HUES64 (cell line): ENCODE results near the gene SYNE1.

Experiments used
- H3K27ac ChIP-seq: 2 replicates; pipeline ENCODE4 v1.7.0; 2013; ENCODE audit warnings: low read depth, low read length, inconsistent platforms
- H3K27me3 ChIP-seq: 2 replicates; pipeline ENCODE4 v1.6.1; 2013; ENCODE audit warnings: mild to moderate bottlenecking, low read length; ENCODE audit not compliant: insufficient read depth
- H3K36me3 ChIP-seq: 2 replicates; pipeline ENCODE4 v1.6.1; 2013; ENCODE audit warnings: mild to moderate bottlenecking, low read length; ENCODE audit not compliant: insufficient read depth
- H3K4me1 ChIP-seq: 2 replicates; pipeline ENCODE4 v1.6.1; 2013; ENCODE audit warnings: mild to moderate bottlenecking, low read length, moderate library complexity; ENCODE audit not compliant: insufficient read depth
- H3K4me3 ChIP-seq: 2 replicates; pipeline ENCODE4 v1.5.1; 2013; ENCODE audit warnings: mild to moderate bottlenecking, low read length, moderate library complexity
- H3K9ac ChIP-seq: 2 replicates; pipeline ENCODE4 v1.6.1; 2013; ENCODE audit warnings: mild to moderate bottlenecking, low read depth, low read length
- H3K9me3 ChIP-seq: 2 replicates; pipeline ENCODE4 v1.6.1; 2013; ENCODE audit warnings: low read depth, low read length; ENCODE audit not compliant: insufficient read depth
- WGBS: fragments of 150-250, 120-280 bp; methylation state at CpG from one replicate; pipeline ENCODE4 v1.1.7; 2013; ENCODE audit warnings: missing lambda C conversion rate; 5-methylcytosine and 5-hydroxymethylcytosine counted together

Gene SYNE1

GRCh38 chr6:152170702-152171667, 466.2 kb downstream of the SYNE1 start:
- Histone ChIP-seq H3K27me3 (no peaks in the 10 kb centered on the region), H3K9me3 (no peaks in the 10 kb centered on the region), H3K9ac (no peak overlapping the region), H3K36me3 (no peaks in the 10 kb centered on the region), H3K27ac (no peak overlapping the region), H3K4me3 (no peak overlapping the region), H3K4me1 (no peaks in the 10 kb centered on the region)
- 89% methylated on average over 13 of the region's 13 CpGs for WGBS

GRCh38 chr6:152170313-152170701, 466.9 kb downstream of the SYNE1 start:
- Histone ChIP-seq H3K9me3 (no peaks in the 10 kb centered on the region), H3K4me3 (no peak overlapping the region), H3K27me3 (no peaks in the 10 kb centered on the region), H3K27ac (no peak overlapping the region), H3K9ac (no peak overlapping the region), H3K4me1 (no peaks in the 10 kb centered on the region), H3K36me3 (no peaks in the 10 kb centered on the region)
- 88% methylated on average over 4 of the region's 4 CpGs for WGBS

- no peaks in the 10 kb centered on the region for H3K36me3 ChIP-seq
- H3K4me1 ChIP-seq: no peaks in the 10 kb centered on the region
- no peak overlapping the region for H3K27ac ChIP-seq
- WGBS: 92% methylated on average over 12 of the region's 13 CpGs
- H3K27me3 ChIP-seq: no peaks in the 10 kb centered on the region
- H3K9ac ChIP-seq: no peak overlapping the region
- no peaks in the 10 kb centered on the region for H3K9me3 ChIP-seq
- H3K4me3 ChIP-seq: no peak overlapping the region
Observed at GRCh38 chr6:152167641-152168603, 469.2 kb downstream of the SYNE1 start.

- H3K36me3 ChIP-seq: no peaks in the 10 kb centered on the region
- H3K27ac ChIP-seq: no peak overlapping the region
- H3K4me1 ChIP-seq: no peaks in the 10 kb centered on the region
- no peaks in the 10 kb centered on the region for H3K9me3 ChIP-seq
- no peak overlapping the region for H3K9ac ChIP-seq
- no peak overlapping the region for H3K4me3 ChIP-seq
- H3K27me3 ChIP-seq: no peaks in the 10 kb centered on the region
- WGBS: 96% methylated on average over 4 of the region's 5 CpGs
Observed at GRCh38 chr6:152166897-152167296, 470.3 kb downstream of the SYNE1 start.

- Histone ChIP-seq H3K4me1 (peaks cover 3% of the 10 kb centered on the region), H3K27me3 (no peaks in the 10 kb centered on the region), H3K9me3 (no peaks in the 10 kb centered on the region), H3K4me3 (no peak overlapping the region), H3K27ac (no peak overlapping the region), H3K9ac (no peak overlapping the region), H3K36me3 (no peaks in the 10 kb centered on the region)
- 89% methylated on average over 4 of the region's 4 CpGs for WGBS
Observed at GRCh38 chr6:152166497-152166896, 470.7 kb downstream of the SYNE1 start.

- WGBS: 92% methylated on average over 4 of the region's 5 CpGs
- Histone ChIP-seq H3K27me3 (no peaks in the 10 kb centered on the region), H3K36me3 (no peaks in the 10 kb centered on the region)
Observed at GRCh38 chr6:152164957-152165356, 472.2 kb downstream of the SYNE1 start.

GRCh38 chr6:152161501-152161900, 475.7 kb downstream of the SYNE1 start:
- H3K9me3 ChIP-seq: no peaks in the 10 kb centered on the region
- no peak overlapping the region for H3K27ac ChIP-seq
- H3K27me3 ChIP-seq: no peaks in the 10 kb centered on the region
- H3K4me1 ChIP-seq: peaks cover 3% of the 10 kb centered on the region
- no peaks in the 10 kb centered on the region for H3K36me3 ChIP-seq
- H3K9ac ChIP-seq: no peak overlapping the region
- no peak overlapping the region for H3K4me3 ChIP-seq

More at GRCh38 chr6:152164957-152165356, 472.2 kb downstream of the SYNE1 start:
- H3K4me1 ChIP-seq: peaks cover 3% of the 10 kb centered on the region
- H3K9me3 ChIP-seq: no peaks in the 10 kb centered on the region
- no peak overlapping the region for H3K4me3 ChIP-seq
- H3K27ac ChIP-seq: no peak overlapping the region
- no peak overlapping the region for H3K9ac ChIP-seq

GRCh38 chr6:152160346-152160745, 476.8 kb downstream of the SYNE1 start:
- no peaks in the 10 kb centered on the region for H3K36me3 ChIP-seq
- H3K27me3 ChIP-seq: no peaks in the 10 kb centered on the region
- H3K27ac ChIP-seq: no peak overlapping the region
- 93% methylated on average over 3 of the region's 3 CpGs for WGBS
- H3K4me3 ChIP-seq: no peak overlapping the region
- H3K4me1 ChIP-seq: peaks cover 3% of the 10 kb centered on the region
- no peak overlapping the region for H3K9ac ChIP-seq
- H3K9me3 ChIP-seq: no peaks in the 10 kb centered on the region

- Histone ChIP-seq H3K9me3 (no peaks in the 10 kb centered on the region), H3K36me3 (no peaks in the 10 kb centered on the region), H3K27ac (no peak overlapping the region), H3K4me1 (no peaks in the 10 kb centered on the region), H3K4me3 (no peak overlapping the region), H3K9ac (no peak overlapping the region), H3K27me3 (no peaks in the 10 kb centered on the region)
- 97% methylated on average over 7 of the region's 8 CpGs for WGBS
Observed at GRCh38 chr6:152155792-152156191, 481.4 kb downstream of the SYNE1 start.

- H3K9me3 ChIP-seq: no peaks in the 10 kb centered on the region
- no peak overlapping the region for H3K4me3 ChIP-seq
- no peaks in the 10 kb centered on the region for H3K4me1 ChIP-seq
- H3K9ac ChIP-seq: no peak overlapping the region
- no peaks in the 10 kb centered on the region for H3K36me3 ChIP-seq
- H3K27me3 ChIP-seq: no peaks in the 10 kb centered on the region
- no peak overlapping the region for H3K27ac ChIP-seq
- WGBS: 95% methylated on average over 16 of the region's 17 CpGs
Observed at GRCh38 chr6:152154559-152155356, 482.4 kb downstream of the SYNE1 start.
